Stimulated activated CD4-positive, alpha-beta T cell treated with anti-CD3 and anti-CD28 coated beads, Interleukin-4, amount 100 ng/mL, for 48 hours (primary cell): ENCODE data around the gene DSTN.

Source experiments
- DNase-seq, 2 donors: peaks; one replicate each; pipeline ENCODE4 v3.0.0-alpha.2; 2020; ENCODE audit warnings: low read depth in 2 of 2

The DSTN gene

DNA sequence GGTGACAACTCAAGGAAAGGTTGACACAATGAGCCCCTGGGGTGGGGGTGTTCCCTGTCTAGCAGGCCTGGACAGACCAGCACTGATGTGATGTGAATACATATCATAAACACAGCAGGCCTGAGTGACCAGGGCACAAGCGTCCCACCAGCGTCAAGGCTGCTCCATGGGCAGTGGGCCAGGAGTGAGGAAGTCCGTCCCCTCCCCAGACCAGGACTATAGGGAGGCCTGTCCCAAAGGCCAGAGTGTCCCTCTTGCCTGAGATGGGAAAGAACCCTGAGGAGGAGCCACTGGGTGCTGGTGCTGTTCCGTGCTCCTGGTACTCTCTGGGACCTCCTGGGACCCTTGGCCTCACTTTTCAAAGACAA lies 67.5 kb downstream of the DSTN start:
- DNase-seq, result no peak

GRCh38 chr20:17637985-17638640 lies 68.2 kb downstream of the DSTN start:
- DNase-seq, result no peak

DNA sequence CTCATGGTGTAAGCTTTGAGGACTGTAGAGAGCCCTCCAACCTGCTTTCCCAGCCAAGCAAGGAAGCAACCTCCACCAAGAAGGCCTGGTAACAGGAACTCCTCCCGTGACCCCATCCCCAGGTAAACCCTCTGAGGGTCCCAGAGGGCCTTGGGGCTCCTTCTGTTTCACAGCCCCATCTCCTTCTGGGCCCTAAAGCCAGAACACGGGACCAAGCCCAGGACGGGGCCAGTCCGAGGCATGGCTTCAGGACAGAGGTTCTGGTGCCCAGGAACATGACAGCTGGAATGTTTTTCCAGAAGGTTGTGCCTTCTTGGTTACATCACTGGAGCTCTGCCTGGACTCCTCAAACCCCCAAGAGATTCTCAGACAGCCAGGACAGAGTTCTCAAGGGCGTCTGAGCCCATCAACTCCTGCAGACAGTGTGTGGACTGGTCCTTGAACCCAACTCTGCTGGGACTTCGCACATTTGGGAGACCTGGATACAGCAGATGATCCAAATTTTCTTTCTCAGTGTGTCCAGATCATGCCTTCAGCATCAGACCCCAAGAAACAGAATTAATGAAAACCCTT lies 69.0 kb downstream of the DSTN start:
- DNase-seq, result no peak

DNA sequence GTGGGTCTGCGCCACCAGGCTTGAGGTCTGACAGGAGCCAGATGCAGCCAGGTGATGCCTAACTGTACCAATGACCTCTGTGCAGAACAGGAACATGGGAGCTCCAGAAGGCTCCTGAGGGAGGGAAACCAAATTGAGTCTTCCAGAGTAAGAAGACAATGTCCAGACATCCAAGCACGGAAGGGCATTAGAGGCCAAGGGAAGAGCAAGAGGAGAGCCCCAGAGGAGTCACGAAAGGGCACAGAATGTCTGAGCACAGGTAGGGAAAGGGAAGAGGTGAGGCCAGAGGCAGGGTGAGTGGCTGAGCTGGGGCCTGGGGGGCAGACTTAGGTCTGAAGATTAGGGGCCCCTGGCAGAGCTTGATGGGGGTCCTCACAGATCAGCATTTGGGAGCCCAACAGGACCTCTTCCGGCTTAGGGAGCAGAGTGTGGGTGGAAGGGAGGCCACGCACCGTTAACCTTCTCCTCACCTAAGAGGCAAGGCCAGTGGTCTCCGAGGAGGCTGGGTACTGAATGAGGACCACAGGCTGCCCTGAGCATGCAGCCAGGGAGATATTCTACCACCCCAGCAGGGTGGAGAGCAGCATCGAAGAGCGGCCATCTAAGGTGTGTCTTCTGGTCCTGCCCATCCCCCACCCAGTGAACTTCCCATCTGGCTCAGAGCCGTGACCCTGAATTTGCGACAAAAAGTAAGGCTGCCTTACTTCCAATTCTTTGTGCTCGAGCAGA lies 70.4 kb downstream of the DSTN start:
- no peak for DNase-seq

GRCh38 chr20:17640875-17641378 lies 71.1 kb downstream of the DSTN start:
- no peak for DNase-seq

GRCh38 chr20:17641520-17641964 lies 71.7 kb downstream of the DSTN start:
- DNase-seq, result no peak

DNA sequence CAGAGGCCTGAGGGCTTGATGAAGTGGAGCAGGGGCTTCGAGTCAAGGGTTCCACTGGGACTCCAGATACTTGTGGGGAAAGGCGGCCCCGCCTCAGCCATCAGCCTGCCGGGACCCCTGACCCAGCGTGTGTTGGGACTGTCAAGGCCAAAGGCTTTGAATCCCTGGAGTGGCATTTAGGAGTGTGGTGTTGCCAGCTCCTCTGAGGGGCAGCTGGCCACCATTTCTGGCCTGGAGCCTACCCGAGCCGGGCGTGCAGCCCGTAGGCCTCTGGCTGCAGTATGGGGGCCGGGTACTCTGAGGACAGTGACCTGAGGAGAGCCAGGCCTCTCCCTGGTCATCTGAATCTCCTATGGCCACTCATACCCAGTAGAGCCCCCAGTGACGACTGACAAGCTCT lies 72.1 kb downstream of the DSTN start:
- no peak for DNase-seq

DNA sequence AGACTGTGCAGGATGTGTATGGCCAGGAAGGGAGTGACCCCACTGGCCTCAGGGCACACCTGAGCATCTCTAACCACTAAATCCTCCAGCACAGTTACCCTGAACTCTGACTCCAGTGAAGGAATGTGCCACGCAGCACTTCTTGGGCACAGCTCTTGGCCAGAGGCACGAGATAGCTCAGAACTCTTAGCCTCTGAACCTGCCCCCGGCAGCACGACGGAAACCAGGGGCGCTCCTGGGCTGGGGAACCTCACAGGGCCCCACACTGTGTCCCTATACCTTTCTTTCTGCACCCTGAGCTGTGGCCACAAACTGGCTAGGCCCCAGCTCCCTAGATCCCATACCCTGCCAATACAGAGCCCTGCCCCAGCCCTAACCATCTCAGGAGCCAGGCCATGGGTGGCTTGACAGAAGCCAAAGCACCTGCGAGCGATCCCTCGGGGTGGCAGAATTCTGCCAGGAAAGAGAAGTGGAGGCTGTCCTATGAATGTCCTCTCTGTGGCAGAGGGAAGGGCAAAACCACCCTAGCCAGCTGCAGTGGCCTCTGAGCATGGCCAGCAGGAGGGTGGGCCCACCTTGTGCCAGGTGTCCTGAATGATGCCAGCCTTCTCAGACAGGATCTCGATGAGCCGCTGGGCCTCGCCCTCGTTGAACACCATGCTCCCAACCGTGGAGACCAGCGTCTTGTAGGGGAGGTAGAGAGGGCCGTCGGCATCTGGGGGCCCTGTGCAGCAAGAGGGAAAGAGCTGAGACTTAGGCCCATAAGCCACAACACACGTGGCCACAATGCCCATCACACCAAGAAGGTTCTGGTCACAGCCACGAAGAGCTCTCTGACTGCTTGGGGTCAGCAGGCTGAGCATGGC lies 72.8 kb downstream of the DSTN start:
- no peak for DNase-seq

DNA sequence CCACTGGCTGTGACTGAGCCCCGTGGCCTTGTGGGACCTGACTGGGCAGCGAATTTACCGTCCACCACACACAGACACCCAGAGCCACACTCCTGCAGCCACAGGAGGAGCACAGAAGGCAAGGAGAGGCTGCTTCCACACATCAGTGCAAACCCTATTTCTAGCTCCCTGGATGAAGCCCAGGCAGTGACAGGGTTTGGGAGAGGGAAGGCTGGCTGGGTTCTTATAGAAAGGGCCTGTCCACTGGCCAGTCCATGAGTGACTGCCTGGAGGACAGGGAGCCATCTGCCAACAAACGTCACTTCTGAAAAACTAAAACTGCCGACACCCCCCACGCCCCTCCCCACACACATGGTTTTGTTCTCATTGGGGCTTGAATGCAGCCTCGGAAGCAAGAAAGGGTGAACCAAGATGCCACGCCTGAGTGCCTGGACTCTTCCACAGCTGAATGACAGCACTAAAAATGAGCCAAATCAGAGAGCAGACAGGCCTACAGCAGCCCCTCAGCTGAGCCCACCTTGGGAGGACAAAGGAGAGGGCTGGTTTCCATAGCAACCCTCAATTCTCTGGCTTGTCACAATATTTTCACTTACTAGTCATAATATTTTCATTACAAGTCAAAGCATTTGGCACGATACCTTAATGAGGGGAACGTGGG lies 73.8 kb downstream of the DSTN start:
- DNase-seq, result no peak

- DNase-seq, result no peak
Observed at GRCh38 chr20:17644451-17644850, 74.6 kb downstream of the DSTN start.

DNA sequence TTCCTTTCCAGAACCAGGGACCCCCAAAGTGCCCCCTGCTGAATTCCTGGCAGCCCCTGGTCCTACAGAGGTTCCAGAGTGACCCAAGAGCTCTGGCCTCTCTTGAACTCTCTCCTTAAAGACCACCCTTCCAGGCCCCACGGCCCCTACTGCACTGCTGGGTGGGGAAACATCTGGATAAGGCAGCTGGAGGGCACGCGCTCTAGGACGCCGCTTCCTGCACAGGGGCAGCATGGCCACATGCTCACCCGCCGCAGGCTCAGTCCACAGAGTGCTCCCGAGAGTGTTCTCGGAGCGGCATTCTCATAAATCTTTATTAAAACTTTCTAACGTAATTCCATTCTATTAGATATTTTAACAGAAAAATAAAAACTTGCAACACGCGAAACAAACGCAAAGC lies 75.1 kb downstream of the DSTN start:
- DNase-seq, result no peak

DNA sequence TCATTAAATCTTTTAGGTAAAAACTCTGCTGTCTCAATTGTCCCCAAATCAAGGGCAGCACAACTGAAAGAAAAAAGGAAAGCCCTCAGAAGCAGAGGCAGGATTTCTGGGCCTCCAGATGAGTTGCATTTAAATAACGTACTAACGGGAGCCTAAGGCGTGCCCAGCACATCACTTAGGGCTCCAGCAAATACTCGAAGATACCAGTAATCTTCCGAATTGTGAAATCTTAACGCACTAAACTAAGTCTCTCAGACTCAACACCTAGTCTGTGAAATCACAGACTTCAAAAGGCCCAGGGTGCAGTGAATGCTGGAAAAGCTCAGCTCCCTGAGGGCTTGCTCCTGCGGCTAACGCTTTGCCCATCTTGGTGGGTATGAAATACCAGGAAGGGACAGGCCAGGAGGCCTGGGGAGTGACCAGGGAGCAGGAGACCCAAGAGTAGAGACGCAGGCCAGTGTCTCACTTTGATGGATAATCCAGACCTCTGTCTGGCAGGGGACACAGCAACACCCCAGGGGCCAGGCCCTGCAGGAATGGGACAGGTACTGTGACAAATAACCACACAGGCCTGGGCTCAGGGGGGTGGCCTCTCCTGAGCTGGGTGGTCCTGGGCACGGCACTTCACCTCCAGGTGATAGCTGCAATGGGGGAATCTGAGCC lies 75.8 kb downstream of the DSTN start:
- DNase-seq, result no peak

DNA sequence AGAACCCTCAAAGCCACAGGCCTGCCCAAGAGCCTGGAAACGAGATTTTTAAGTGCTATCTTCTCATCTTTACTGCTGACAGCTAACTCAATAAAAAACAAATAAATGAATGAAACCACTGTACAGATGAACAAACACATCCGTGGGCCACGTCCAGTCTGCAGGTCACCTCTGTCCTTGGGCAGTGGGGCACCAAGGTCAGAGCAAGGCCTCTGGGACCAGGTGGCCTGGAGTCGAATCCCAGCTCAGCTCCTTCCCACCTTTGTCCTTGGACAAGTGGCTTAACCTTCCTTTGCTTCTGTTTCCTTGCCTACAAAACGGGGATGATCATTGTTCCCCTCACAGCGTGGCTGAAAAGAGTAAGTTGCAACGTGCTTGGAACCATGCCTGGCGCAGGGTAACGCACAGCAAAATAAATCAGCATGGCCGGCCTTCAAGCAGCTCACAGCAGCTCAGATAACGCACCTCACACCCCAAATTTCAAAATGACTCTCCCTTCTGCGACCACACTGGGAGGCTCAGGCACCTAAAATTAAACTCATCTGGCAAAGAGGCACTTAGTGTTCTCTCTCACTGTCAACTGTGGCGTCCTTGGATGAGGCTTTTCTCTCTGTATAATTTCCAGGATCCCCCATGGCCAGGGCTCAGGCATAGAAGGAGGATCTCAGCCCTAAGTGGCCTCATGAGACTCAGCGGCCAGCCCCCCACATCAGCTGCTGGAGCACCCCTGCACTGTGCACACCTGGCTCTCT lies 76.5 kb downstream of the DSTN start:
- DNase-seq, result no peak

DNA sequence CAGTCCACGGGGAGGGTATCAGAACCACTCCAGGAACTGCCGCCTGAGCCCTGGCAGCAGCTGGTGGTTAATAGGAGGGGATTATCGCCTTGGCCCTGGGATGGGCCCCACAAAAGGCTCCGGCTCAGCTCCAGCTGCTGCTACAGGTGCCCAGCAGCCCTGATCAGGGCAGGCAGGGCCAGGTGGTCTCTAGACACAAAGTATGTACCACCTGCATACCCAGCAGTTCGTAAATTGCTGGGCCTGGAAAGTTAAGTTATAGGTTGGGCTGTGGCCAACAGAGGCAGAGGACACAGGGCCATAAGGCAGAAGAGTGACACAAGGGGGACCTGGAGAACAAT lies 77.1 kb downstream of the DSTN start:
- DNase-seq, result no peak

- DNase-seq, result no peak
Observed at GRCh38 chr20:17647391-17648314, 77.8 kb downstream of the DSTN start.

DNA sequence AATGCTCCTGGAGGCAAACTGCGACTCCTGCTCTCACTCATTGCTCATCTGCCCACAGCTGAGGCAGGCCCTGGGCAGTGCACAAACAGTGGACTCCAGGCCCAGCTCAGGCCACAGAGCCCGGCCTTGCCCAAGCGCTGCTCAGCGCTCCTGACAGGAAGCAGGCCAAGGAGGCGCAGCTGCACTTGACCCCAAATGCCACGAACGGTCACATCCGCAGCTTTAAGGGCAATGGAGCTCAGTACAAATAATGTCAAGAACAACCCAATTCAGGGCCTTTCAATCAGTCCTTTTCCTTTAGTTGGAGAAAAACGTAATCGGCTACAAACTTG lies 78.4 kb downstream of the DSTN start:
- DNase-seq, result no peak

DNA sequence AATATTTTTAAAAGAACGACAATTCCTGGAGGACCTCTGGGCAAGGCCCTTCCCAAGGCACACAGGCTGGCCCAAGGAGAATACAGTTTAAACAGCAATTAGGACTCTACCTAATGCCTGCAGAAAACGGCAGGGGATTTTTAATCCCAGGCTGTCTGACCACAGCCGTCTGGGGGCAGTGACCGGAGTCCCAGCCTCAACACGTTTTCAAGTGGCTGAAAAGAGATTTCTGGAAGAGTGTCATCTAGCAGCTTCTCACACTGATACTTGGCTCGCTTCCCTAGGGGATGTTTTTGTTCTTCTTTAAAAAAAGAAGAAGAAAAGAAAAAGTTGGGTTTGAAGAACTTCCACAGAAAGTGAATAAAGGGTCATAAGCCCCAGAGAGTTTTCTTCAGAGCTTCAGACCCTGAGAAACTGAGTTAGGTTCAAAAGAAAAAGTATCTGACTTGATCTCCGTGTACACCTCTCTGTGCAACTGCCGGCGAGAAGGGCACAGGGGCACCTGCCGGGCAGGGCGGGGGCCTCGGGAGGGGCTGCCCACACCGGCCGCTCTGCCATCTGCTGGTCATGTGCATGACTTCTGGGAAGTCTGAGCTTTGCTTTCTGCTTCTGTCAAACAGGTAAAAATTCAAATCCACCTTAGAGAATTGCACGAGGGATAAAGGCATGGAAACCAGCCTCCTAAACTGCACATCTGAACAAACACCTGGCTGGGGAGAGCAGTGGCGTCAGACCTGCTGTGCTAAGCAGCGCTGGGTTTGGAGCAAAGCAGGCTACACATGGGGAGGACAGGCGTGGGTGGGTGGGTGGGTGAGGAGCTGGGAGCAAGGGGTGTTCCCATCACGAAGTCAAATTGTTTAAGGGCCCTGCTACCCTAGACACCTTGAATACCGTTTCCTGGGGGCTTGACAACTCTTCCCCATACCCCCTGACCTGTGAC lies 79.2 kb downstream of the DSTN start:
- DNase-seq, result peak in 1 of 2 donors; percentile 11
